Measurements from ENCODE around the gene CCL28.
"Not testable (repeated sequence)": the region's sequence is repeated elsewhere in the genome, so short reads cannot be mapped to it uniquely, and the experiment has no call there.

The CCL28 gene

GRCh38 chr5:43409809-43410271 lies 2.4 kb downstream of the CCL28 start:
- no peak for DNase-seq

GRCh38 chr5:43402524-43403066 lies 9.6 kb downstream of the CCL28 start:
- DNase-seq, result peak; percentile 65

- DNase-seq, result peak; percentile 46
These were observed 10.4 kb downstream of the CCL28 start for GRCh38 chr5:43401827-43402226.

- DNase-seq, result no peak
These were observed 12.1 kb downstream of the CCL28 start for GRCh38 chr5:43400082-43400481.

- no peak for DNase-seq
These were observed 15.4 kb downstream of the CCL28 start for GRCh38 chr5:43396762-43397304.

- DNase-seq, result no peak
These were observed 21.7 kb downstream of the CCL28 start for GRCh38 chr5:43390471-43390870.

- DNase-seq, result peak; percentile 92
These were observed 22.4 kb downstream of the CCL28 start for GRCh38 chr5:43389679-43390329.

GRCh38 chr5:43386960-43387362 lies 25.2 kb downstream of the CCL28 start:
- DNase-seq, result no peak

- DNase-seq, result no peak
These were observed 35.6 kb downstream of the CCL28 start for GRCh38 chr5:43376496-43377140.

- DNase-seq, result no peak
These were observed 40.4 kb downstream of the CCL28 start for GRCh38 chr5:43371821-43372220.

GRCh38 chr5:43370352-43370751 lies 41.8 kb downstream of the CCL28 start:
- DNase-seq, result no peak

- DNase-seq, result no peak
These were observed 42.5 kb downstream of the CCL28 start for GRCh38 chr5:43369651-43370050.

GRCh38 chr5:43367909-43368669 lies 44.1 kb downstream of the CCL28 start:
- no peak for DNase-seq

GRCh38 chr5:43367453-43367852 lies 44.7 kb downstream of the CCL28 start:
- no peak for DNase-seq

GRCh38 chr5:43366680-43367246 lies 45.4 kb downstream of the CCL28 start:
- not testable (repeated sequence) for DNase-seq

- DNase-seq, result not testable (repeated sequence)
These were observed 47.0 kb downstream of the CCL28 start for GRCh38 chr5:43365155-43365554.

GRCh38 chr5:43363445-43364152 lies 48.6 kb downstream of the CCL28 start:
- DNase-seq, result no peak

GRCh38 chr5:43362725-43363435 lies 49.3 kb downstream of the CCL28 start:
- DNase-seq, result no peak

- no peak for DNase-seq
These were observed 53.5 kb downstream of the CCL28 start for GRCh38 chr5:43358726-43359125.

- DNase-seq, result no peak
These were observed 53.9 kb downstream of the CCL28 start for GRCh38 chr5:43358301-43358700.

- DNase-seq, result no peak
These were observed 54.3 kb downstream of the CCL28 start for GRCh38 chr5:43357878-43358281.

GRCh38 chr5:43357067-43357466 lies 55.1 kb downstream of the CCL28 start:
- no peak for DNase-seq

All from SHP77 treated with DMSO at 0.1 percent for 48 hours (cell line).